ENCODE measurements around the gene RARS2.
"Not testable (repeated sequence)": the region's sequence is repeated elsewhere in the genome, so short reads cannot be mapped to it uniquely, and the experiment has no call there.

Gene RARS2, protein sequence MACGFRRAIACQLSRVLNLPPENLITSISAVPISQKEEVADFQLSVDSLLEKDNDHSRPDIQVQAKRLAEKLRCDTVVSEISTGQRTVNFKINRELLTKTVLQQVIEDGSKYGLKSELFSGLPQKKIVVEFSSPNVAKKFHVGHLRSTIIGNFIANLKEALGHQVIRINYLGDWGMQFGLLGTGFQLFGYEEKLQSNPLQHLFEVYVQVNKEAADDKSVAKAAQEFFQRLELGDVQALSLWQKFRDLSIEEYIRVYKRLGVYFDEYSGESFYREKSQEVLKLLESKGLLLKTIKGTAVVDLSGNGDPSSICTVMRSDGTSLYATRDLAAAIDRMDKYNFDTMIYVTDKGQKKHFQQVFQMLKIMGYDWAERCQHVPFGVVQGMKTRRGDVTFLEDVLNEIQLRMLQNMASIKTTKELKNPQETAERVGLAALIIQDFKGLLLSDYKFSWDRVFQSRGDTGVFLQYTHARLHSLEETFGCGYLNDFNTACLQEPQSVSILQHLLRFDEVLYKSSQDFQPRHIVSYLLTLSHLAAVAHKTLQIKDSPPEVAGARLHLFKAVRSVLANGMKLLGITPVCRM

DNA sequence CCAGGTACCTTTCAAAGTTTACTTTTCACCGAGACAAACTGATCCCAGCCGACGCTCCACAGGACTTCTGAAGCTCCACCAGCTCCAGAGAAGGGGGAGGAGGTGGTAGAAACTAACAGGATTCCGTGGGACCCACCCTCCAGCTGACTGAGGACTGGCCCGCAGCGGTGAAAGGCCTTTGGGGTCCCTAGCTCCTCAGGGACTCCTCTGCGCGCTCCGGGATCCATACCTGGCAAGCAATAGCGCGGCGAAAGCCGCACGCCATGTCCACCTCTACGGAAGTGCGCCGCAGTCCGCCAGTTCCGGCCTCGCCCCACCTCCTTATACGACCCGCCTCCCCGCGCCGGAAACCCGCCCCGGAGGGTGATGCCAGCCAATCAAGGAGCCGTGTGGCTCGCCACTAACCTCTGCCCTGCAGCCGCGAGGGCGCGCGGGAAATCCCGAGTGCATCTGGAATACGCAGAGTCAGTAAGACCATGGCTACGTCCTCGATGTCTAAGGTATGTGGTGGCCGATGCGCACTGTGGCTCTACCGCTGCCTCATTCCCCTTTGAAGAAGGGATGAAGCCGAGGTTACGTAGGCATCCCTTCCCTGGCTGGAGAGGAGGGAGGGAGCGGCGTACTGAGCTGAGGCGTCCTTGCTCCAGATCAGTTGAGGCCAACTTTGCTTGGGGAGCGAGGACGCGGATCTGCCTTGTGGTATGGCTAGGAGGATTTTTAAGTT lies at the start of gene RARS2, which contains the start of gene ORC3:
RARS2 (minus strand) TSS at position 295 of the 724 bp plus-strand sequence; CDS start at position 265, 30 bp downstream.
ORC3 (plus strand) TSS at position 443 of the 724 bp plus-strand sequence; CDS start at position 477, 34 bp downstream.
- peak; percentile 29 for DNase-seq

- DNase-seq: no peak
Observed at GRCh38 chr6:87639373-87639772, 49.6 kb upstream of the RARS2 start.

GRCh38 chr6:87637106-87637505 lies 47.3 kb upstream of the RARS2 start:
- no peak for DNase-seq

- no peak for DNase-seq
Observed at GRCh38 chr6:87636315-87636714, 46.5 kb upstream of the RARS2 start.

- DNase-seq: no peak
Observed at GRCh38 chr6:87633851-87634250, 44.1 kb upstream of the RARS2 start.

DNA sequence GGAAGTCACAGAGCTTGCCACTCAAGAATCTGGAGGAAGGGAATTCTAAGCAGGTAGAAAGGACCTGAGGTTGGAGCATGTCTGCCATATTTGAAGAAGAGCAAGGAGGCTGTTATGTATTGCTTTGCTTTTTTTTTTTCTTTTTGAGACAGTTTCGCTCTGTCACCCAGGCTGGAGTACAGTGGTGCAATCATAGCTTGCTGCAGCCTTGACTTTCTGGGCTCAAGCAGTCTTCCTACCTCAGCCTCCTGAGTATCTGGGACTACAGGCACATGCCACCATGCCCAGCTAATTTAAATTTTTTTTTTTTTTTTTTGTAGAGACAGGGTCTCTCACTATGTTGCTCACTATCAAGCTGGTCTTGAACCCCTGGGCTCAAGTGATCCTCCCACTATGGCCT lies 41.0 kb upstream of the RARS2 start:
- no peak for DNase-seq

GRCh38 chr6:87628881-87629280 lies 39.1 kb upstream of the RARS2 start:
- no peak for DNase-seq

- no peak for DNase-seq
Observed at GRCh38 chr6:87628424-87628823, 38.6 kb upstream of the RARS2 start.

- no peak for DNase-seq
Observed at GRCh38 chr6:87623248-87623647, 33.5 kb upstream of the RARS2 start.

DNA sequence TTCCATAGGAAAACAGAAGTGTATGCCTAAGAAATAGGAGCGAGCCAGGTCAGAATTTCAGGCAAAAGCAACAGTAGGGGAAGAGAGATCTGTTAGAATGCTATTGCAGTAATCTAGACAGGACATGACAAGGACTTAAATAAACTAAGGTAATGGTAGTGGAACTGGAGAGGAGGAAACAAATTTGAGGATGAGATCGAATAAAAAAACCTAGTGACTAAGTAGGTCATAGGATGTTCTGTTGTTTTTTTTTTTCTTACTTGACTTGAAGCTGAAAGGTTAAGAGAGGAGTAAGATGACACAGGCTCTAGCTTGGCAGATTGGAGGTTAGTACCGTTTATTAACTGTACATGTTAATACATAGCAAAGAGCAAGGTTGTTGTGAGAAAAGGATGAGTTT lies 28.7 kb upstream of the RARS2 start:
- no peak for DNase-seq

GRCh38 chr6:87617405-87617804 lies 27.6 kb upstream of the RARS2 start:
- no peak for DNase-seq

DNA sequence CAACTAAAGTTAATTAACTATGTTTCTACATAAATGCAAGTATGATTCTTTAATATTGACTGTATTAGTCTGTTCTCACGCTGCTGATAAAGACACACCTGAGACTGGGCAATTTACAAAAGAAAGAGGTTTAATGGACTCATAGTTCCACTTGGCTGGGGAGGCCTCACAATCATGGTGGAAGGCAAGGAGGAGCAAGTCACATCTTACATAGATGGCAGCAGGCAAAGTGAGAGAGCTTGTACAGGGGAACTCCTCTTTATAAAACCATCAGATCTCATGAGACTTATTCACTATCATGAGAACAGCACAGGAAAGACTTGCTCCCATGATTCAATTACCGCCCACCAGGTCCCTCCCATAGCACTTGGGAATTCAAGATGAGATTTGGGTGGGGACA lies 23.2 kb upstream of the RARS2 start:
- not testable (repeated sequence) for DNase-seq

DNA sequence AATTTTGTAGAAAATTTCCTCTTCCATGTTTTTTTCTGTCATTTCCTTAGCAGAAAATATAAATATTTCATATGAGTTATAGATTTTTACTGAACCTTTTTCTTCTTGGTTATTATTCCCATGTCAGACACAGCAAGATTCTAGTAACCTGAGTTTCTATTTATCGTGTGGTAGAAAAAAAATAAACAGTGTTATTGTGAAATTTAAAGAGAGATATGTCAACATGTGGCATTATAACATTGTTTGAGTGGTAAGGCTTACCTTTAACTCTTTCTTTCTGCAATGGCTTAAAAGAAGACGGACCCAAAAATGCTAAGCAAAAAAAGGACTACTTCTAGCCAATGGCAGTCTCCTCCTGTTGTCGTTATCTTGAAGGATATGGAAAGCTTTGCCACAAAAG lies 19.0 kb upstream of the RARS2 start:
- DNase-seq: no peak

DNA sequence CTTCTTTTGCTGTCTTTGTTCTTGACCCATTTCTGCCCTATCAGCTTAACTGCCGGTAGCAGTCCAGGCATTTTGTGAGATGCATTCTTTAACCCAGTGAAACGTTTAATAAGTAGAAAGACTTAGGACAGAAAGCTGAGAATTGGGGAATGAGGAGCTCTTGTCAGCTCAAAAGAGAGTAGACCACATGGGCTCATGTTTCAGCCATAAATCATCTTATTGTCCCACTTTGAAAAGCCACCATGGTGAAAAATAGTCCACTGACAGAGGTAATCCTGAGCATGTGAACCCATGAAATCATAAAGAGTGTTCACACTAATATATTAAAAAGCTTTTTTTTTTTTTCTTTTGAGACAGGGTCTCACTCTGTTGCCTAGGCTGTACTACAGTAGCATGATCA lies 16.4 kb upstream of the RARS2 start:
- DNase-seq: no peak

GRCh38 chr6:87600576-87600975 lies 10.8 kb upstream of the RARS2 start:
- no peak for DNase-seq

DNA sequence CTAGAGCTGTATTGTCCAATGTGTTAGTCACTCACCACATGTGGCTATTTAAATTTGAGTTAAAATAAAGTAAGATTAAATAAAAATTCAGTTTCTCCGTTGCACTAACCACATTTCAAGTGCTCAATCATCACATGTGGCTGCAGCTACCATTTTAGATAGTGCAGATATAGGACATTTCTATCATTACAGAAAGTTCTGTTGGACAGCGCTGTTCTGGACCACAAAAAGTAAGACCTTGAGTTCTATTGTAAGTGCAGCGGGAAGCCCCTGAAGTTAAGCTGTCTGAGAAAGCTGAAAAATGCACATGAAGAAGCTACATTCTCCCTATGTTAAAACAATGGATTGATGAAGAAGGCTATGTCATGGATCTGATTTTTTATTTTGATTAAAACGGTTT lies 1.2 kb upstream of the RARS2 start:
- no peak for DNase-seq

DNA sequence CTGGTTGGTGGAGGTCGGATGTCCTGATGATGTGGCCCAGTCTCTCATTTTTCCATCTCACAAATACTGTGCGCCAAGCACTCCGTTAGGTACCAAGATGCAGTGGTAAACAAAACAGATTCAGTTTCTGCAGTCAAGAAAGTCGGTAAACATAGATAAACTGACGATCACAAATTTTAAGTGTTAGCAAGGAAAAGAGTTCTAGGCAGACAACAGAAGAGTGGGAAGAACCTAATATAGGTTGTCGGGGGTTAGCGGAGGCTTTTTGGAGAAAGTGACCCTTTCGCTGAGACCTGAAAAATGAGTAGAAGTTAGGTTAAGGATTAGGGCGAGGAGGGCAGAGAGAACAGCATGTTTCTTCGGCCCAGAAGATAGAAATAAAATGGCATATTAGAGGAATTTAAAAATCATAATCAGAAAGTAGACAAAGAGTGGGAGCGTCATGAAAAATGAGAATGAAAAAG lies 662 bp upstream of the RARS2 start:
- no peak for DNase-seq

DNA sequence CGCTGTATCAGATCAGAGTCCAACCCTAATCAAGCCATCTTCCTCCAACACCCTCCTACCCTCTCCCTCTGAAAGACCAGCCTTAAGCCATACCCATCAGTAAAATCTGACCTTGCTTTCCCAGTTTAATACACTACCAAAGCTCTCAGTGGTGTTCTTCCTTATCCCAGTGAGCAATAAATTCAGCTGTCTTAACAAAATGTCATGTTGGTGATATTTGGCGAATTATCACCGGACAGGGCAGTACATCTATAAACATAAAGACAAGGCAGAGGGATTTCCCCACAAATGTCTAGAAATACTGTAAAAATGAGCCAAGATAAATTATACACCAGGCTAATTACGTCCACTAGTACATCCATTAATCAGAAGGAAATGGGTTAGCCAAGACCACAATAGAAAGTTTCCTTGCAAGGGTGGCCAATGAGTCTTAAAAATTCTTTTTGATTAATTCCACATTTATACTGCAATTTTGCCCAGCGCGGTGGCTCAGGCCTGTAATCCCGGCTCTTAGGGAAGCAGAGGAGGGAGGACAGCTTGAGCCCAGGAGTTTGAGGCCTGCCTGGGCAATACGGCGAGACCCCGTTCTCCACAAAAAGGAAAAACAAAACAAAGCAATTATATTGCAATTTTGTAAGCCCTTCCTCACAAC lies 905 bp downstream of the RARS2 start:
- no peak for DNase-seq

GRCh38 chr6:87586371-87587077 lies 3.3 kb downstream of the RARS2 start:
- no peak for DNase-seq

DNA sequence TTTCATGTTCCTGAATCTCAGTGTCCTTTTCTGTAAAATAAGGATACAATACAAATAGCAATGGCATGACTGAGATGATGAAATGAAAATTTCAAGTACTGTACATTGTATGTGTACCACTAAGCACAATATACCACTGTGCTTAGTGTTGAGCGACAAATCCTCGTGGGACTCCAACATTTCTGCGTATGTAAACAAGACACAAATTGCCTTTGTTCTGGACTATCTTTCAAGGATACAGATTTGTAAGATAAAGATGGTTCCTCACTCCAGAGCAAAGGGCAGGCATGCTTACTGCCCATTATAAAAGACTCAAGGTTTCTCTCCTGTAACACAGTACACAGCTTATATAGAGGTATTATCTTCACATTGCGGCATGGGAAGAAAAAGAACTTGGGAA lies 6.0 kb downstream of the RARS2 start:
- DNase-seq: no peak

DNA sequence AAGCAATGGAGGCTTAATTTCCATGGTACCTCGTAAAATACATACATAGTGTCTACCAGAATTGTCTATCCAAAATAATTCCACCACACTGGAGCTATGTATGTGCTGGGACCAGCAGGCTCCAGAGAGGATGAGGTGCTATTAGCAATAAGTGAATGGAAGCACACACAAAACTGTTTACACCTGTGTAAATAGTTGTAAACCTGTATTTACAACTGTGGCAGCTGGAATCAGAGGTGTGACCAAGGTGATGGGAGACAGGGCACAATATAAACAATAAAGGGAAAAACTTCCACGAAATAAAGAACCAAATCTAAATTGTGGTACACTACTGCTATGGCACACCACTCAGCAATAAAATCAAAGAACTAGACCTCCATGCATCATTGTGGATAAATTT lies 14.4 kb downstream of the RARS2 start:
- no peak for DNase-seq

- no peak for DNase-seq
Observed at GRCh38 chr6:87574237-87574804, 15.5 kb downstream of the RARS2 start.

Measured in SIG-M5 (cell line).